ENCODE data around the gene ENO2.

Gene ENO2

DNA sequence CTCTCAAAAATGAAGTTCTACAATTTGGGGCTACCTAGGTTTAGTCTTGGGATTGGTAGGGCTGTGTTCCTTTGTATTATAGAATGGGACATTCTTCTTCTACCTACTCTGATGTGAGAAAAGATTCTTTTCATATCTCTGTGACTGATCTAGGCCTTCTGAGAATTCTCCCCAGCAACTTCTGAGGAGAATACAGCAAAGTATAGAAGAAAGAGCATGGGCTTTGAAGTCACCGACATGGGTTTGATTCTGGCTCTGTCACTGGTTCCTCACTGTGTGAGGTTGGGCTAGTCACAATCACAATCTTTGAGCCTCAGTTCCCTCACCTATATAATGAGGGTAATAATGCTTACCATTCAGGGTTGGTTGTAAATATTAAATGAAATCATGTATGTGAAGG, 18.4 kb downstream of the ENO2 start:
- no peak for DNase-seq (ENCODE audit: low spot score)

- no peak for DNase-seq (ENCODE audit: low spot score)
Observed at GRCh38 chr12:6934110-6934509, 19.7 kb downstream of the ENO2 start.

GRCh38 chr12:6935371-6936193, 21.2 kb downstream of the ENO2 start:
- DNase-seq (ENCODE audit: low spot score), result no peak

- no peak for DNase-seq (ENCODE audit: low spot score)
Observed at GRCh38 chr12:6936194-6936635, 21.8 kb downstream of the ENO2 start.

- DNase-seq (ENCODE audit: low spot score), result no peak
Observed at GRCh38 chr12:6936636-6937480, 22.5 kb downstream of the ENO2 start.

DNA sequence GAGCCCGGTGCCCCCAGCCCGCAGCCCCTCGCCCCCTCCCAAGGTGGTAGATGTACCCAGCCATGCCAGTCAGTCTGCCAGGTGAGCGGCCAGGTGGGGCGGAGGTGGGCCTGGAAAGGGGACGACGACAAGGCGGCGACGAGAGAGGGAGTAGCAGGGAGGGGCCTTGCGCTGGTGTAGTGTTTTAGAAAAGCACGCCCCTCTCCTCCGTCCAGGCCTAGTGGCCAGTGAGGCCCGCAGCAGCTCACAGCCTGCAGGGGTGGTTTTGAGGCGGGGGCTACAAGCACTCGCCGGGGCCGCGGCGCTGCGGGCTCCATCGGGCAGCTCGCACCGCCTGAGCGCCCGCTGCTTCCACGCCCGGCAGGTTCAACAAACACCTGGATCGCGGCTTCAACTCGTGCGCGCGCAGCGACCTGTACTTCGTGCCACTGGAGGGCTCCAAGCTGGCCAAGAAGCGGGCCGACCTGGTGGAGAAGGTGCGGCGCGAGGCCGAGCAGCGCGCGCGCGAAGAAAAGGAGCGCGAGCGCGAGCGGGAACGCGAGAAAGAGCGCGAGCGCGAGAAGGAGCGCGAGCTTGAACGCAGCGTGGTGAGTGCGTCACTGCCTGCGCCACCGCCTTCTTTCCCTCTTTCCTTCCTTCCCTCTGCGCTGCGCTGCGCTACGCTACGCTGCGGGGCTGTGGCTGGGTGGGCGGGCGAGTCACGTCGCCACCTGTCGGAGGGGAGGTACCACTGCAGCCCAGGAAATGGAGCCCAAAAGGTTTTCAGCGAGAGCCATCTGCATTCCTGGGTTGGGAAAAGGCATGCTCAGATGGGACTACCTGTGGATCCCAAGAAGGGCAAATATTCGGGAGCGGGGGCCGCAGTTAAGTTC, 23.3 kb downstream of the ENO2 start:
- DNase-seq (ENCODE audit: low spot score), result peak; percentile 91

- no peak for DNase-seq (ENCODE audit: low spot score)
Observed at GRCh38 chr12:6938353-6939190, 24.2 kb downstream of the ENO2 start.

- no peak for DNase-seq (ENCODE audit: low spot score)
Observed at GRCh38 chr12:6939191-6939540, 24.8 kb downstream of the ENO2 start.

- no peak for DNase-seq (ENCODE audit: low spot score)
Observed at GRCh38 chr12:6941267-6941666, 26.9 kb downstream of the ENO2 start.

DNA sequence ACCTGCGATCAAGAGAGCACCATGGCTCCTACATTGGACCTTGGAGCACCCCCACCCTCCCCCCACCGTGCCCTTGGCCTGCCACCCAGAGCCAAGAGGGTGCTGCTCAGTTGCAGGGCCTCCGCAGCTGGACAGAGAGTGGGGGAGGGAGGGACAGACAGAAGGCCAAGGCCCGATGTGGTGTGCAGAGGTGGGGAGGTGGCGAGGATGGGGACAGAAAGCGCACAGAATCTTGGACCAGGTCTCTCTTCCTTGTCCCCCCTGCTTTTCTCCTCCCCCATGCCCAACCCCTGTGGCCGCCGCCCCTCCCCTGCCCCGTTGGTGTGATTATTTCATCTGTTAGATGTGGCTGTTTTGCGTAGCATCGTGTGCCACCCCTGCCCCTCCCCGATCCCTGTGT, 27.4 kb downstream of the ENO2 start:
- no peak for DNase-seq (ENCODE audit: low spot score)

DNA sequence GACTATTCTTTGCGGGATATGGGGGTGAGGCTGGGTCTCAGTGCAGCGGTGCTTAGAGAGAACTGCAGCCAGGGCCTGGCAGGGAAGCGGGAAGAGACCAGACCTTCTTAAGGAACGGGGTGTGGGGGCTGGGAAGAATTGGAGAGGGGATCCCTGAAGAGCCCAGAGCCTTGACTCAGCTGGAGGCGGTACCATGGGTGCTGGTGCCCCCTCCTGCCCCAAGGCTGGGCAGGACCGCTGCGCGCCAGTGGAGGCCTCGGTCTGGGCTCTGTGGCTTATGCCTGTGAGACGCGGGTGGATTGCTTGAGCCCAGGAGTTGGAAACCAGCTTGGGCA, 27.9 kb downstream of the ENO2 start:
- DNase-seq (ENCODE audit: low spot score), result no peak

DNA sequence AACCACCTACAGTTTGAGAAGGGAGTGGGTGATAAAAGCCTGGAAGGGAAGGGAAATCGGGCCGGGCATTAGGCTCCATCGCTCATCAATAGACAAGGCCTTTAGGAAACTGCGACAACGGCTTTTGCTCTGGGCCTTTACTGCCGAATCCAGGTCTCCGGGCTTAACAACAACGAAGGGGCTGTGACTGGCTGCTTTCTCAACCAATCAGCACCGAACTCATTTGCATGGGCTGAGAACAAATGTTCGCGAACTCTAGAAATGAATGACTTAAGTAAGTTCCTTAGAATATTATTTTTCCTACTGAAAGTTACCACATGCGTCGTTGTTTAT, 29.0 kb downstream of the ENO2 start:
- DNase-seq (ENCODE audit: low spot score), result peak; percentile 93

- peak; percentile 82 for DNase-seq (ENCODE audit: low spot score)
Observed at GRCh38 chr12:6943722-6944380, 29.5 kb downstream of the ENO2 start, which contains the start of the genes C12orf57 and RNU7-1. Gene C12orf57 (plus strand): TSS chr12:6944022. CDS start chr12:6944122, 100 bp downstream. Gene RNU7-1 (plus strand): TSS chr12:6943816.

GRCh38 chr12:6944381-6945186, 30.2 kb downstream of the ENO2 start:
- peak; percentile 93 for DNase-seq (ENCODE audit: low spot score)

DNA sequence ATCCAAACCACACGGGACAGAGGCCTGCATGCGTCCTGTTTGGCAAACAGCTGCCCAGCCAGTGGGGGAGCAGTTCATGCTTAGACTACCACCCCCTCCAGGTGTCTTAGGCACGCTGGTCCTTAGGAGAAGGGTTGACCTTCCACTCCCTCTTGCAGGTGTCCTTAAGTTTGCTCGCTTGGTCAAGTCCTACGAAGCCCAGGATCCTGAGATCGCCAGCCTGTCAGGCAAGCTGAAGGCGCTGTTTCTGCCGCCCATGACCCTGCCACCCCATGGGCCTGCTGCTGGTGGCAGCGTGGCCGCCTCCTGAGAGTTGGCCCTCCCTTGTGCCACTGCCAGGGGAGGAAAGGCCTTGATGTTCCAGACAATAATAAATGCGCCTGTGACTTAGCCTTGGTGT, 31.2 kb downstream of the ENO2 start:
- DNase-seq (ENCODE audit: low spot score), result no peak

DNA sequence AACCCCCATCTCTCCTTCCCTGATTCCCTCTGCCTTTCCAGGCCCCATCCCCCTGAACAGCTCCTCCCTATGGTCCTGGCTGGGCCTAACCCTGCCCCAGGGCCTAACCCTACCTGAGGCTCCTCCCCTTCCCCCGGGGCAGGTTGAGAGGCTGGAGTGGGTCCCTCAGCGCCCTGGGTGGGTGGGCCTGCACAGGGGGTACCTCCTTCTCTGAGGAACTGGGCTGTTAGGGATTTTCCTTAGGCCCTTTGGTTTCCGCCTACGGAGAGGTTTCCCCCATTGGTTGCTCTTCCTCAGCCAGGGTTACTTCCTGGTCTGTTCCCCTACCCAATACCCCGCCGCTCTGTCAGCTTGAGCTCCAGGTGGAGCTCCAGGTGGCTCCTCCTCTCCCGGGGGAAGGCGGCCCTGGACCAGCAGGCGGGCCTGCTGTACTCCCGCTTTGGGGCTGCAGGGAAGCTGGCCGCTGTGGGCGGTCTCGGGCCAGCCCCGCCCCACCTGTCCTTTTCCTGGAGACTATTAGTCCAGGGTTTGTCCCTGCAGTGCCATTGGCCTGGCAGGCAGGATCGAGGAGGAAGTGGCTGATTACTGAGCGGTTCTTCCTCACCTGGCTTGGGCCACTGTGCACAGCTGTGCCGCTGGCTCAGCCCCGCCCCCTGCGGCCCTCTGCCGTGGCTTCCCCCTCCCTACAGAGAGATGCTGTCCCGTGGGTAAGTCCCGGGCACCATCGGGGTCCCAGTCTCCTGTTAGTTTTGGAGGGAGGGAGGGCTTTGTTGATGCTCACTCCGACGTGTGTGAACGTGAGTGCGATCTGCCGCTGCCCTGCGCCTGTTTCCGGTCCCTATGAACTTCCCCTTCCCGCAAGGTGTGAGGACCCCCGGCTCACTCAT, 31.9 kb downstream of the ENO2 start:
- no peak for DNase-seq (ENCODE audit: low spot score)

- DNase-seq (ENCODE audit: low spot score), result no peak
Observed at GRCh38 chr12:6946920-6947374, 32.6 kb downstream of the ENO2 start.

- no peak for DNase-seq (ENCODE audit: low spot score)
Observed at GRCh38 chr12:6947615-6948014, 33.2 kb downstream of the ENO2 start.

Measured in GM03348 (cell line).